AG04450 (cell line): ENCODE measurements around the gene CHCHD3. TPM values are rescaled to one million over a fixed set of nuclear protein-coding genes. Genes with fewer than 3 reads are reported as not detected.
"Not testable (repeated sequence)": the region's sequence is repeated elsewhere in the genome, so short reads cannot be mapped to it uniquely, and the experiment has no call there.

Experiments used
- CTCF ChIA-PET: fragments of 300-600, 350-600 bp; formaldehyde crosslinking; extraction: SDS; loops from one replicate; lab custom pipeline; 2022; ENCODE audit warnings: antibody characterized with exemption, inconsistent platforms; lab: Charles Lee
- POLR2A ChIA-PET: fragments of 350-600 bp; formaldehyde crosslinking; extraction: SDS; loops from one replicate; lab custom pipeline; 2021; ENCODE audit warnings: antibody characterized with exemption, inconsistent platforms; lab: Yijun Ruan, JAX
- DNase-seq: peaks from one replicate; pipeline ENCODE4 v3.0.0-alpha.2; 2011; ENCODE audit warnings: low read depth, low spot score
- H3K27ac ChIP-seq: one replicate; pipeline ENCODE4 v1.5.1; 2012; ENCODE audit warnings: low read depth, low read length, control low read depth
- H3K27me3 ChIP-seq: one replicate; pipeline ENCODE4 v1.6.0; 2012; ENCODE audit warnings: low read length; ENCODE audit not compliant: control insufficient read depth, insufficient read depth
- H3K4me3 ChIP-seq: 2 replicates; pipeline ENCODE4 v1.5.1; 2011; ENCODE audit warnings: mild to moderate bottlenecking, low read depth, low read length, control low read depth
- H3K9me3 ChIP-seq: 2 replicates; pipeline ENCODE4 v1.5.1; 2012; ENCODE audit warnings: low read length; ENCODE audit not compliant: control insufficient read depth, insufficient read depth
- CTCF ChIP-seq: IDR thresholded peaks from 2 replicates; pipeline ENCODE4 v1.5.1; 2011; ENCODE audit warnings: low read depth, low read length, control low read depth, inconsistent platforms
- polyA plus RNA-seq: library from polyadenylated mRNA; depleted of rRNA; stranded (reverse); fragments of >200 nt; gene quantifications from 2 replicates; pipeline ENCODE4 v1.2.3, GENCODE V29; 2011

Gene CHCHD3
- polyA plus RNA-seq, 1 experiment = 77.8 TPM

- CTCF ChIA-PET = interaction anchor here (0.5 kb wide), 1 partner anchor 79 kb away, joined by 3 read pairs; no protein-coding TSS in a partner anchor
- no peak for TF ChIP-seq CTCF
These were observed 186.7 kb downstream of the CHCHD3 start for GRCh38 chr7:132895231-132895630.

GRCh38 chr7:132893560-132893959 is 188.3 kb downstream of the CHCHD3 start:
- H3K4me3 ChIP-seq = no peak overlapping the region
- TF ChIP-seq CTCF = no peak
- H3K27me3 ChIP-seq = no peaks in the 10 kb centered on the region
- ChIA-PET CTCF (no interaction called here), POLR2A (no interaction called here)
- H3K9me3 ChIP-seq = 0 out of 2 replicates have a peak, but pooled peaks cover 3% of the 10 kb centered on the region
- DNase-seq = no peak
- no peak overlapping the region for H3K27ac ChIP-seq

More at GRCh38 chr7:132895231-132895630, 186.7 kb downstream of the CHCHD3 start:
- no peak for DNase-seq
- Histone ChIP-seq H3K27ac (no peak overlapping the region), H3K27me3 (no peaks in the 10 kb centered on the region), H3K4me3 (no peak overlapping the region), H3K9me3 (peaks cover 3% of the 10 kb centered on the region; the same call in 1 of the 2 replicates)
- POLR2A ChIA-PET = no interaction called here

GRCh38 chr7:132892744-132893143 is 189.1 kb downstream of the CHCHD3 start:
- H3K4me3 ChIP-seq, POLR2A ChIA-PET, CTCF ChIA-PET, H3K27ac ChIP-seq, DNase-seq, H3K27me3 ChIP-seq, H3K9me3 ChIP-seq: not testable (repeated sequence)

GRCh38 chr7:132891554-132891953 is 190.3 kb downstream of the CHCHD3 start:
- POLR2A ChIA-PET = no interaction called here
- H3K27me3 ChIP-seq = no peaks in the 10 kb centered on the region
- no peak overlapping the region for H3K4me3 ChIP-seq
- no peak for DNase-seq
- no peak overlapping the region for H3K27ac ChIP-seq
- CTCF ChIA-PET = no interaction called here
- 0 out of 2 replicates have a peak, but pooled peaks cover 3% of the 10 kb centered on the region for H3K9me3 ChIP-seq
- TF ChIP-seq CTCF = no peak

GRCh38 chr7:132882714-132883428 is 199.0 kb downstream of the CHCHD3 start:
- POLR2A ChIA-PET = no interaction called here
- CTCF ChIA-PET = no interaction called here
- DNase-seq = no peak

More at GRCh38 chr7:132882714-132883428, 199.0 kb downstream of the CHCHD3 start:
- Histone ChIP-seq H3K27me3 (no peaks in the 10 kb centered on the region), H3K9me3 (no peaks in the 10 kb centered on the region), H3K4me3 (no peak overlapping the region), H3K27ac (no peak overlapping the region)
- TF ChIP-seq CTCF = no peak
